HG03025 (cell line): Measurements from ENCODE around the gene PRKCA.
"Not testable (repeated sequence)": the region's sequence is repeated elsewhere in the genome, so short reads cannot be mapped to it uniquely, and the experiment has no call there.

Experiments used
- ATAC-seq: cut with Tn5 transposase; IDR thresholded peaks from one replicate; pipeline ENCODE4 v1.9.1; 2021; ENCODE audit warnings: mild to moderate bottlenecking, moderate library complexity; ENCODE audit not compliant: unreplicated experiment, low FRiP score

Gene PRKCA

DNA sequence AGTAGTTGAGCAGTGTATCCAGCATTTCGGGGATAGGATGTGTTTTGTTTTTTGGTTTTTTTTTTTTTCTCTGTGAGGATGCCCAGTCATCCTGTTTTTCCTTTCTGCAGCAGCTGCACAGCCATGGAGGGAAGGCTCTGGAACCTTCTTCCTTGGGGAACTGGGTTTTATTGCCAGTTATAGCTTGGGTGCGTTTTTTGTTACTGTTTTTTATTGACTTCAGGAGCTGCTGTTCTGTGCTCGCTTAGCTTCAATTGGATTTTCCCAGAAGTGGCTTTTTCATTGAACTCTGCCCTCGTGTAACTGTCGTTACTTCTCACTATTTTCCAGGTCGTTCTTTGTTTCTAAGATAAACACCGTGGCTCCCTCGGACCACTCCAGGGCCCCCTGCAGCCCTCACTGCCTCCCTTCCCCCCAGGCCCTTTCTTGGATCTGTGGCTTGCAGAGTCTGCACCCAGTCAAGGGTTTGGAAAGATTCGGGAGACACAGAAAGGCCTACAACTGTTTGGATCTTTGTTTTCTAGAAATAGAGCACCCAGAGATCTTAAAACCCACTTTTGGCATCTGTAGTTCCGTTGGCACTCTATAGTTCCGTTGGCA is 412.8 kb downstream of the PRKCA start:
- no peak for ATAC-seq

- ATAC-seq = no peak
Measured at GRCh38 chr17:66715745-66716156, 413.3 kb downstream of the PRKCA start.

- ATAC-seq = no peak
Measured at GRCh38 chr17:66716236-66717026, 414.0 kb downstream of the PRKCA start.

- no peak for ATAC-seq
Measured at GRCh38 chr17:66717641-66718058, 415.2 kb downstream of the PRKCA start.

DNA sequence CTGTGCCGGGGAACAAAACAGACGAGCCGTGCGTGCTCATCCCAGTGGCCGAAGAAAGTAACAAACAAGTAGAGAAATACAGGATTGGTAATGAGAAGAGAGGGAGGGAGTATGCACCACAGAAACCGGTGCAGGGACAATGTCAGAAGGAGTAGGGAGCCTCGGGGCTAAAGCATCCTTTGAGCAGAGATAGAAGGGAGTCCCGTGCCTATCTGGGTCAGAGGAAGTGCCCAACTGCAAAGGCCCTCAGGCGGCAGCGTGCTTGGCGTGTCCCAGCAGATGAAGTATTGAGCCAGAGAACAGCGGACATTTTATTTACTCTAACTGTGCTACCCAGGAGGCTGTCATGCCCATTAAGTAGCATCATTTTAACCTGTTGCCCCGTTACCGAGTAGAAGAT is 417.6 kb downstream of the PRKCA start:
- ATAC-seq = no peak

DNA sequence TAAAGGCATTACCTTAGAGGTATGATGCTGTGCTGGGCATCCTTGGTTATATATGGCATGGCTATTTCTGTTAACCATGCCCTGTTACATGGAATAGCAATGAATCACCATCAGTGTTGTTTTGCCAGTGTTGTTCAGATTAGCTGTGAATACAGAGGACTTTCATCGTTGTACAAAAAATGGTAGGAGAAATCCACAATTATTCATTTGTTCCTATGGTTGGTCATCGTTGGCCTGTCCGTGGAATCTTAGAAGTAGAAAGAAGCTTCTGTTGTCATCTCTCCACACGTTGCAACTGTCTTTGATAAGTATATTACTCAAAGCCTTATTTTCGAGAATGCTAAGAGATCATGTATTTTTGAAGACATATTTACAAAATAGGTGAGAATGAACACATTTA is 418.2 kb downstream of the PRKCA start:
- no peak for ATAC-seq

GRCh38 chr17:66722341-66722740 is 419.9 kb downstream of the PRKCA start:
- ATAC-seq = no peak

- no peak for ATAC-seq
Measured at GRCh38 chr17:66724581-66725341, 422.3 kb downstream of the PRKCA start.

DNA sequence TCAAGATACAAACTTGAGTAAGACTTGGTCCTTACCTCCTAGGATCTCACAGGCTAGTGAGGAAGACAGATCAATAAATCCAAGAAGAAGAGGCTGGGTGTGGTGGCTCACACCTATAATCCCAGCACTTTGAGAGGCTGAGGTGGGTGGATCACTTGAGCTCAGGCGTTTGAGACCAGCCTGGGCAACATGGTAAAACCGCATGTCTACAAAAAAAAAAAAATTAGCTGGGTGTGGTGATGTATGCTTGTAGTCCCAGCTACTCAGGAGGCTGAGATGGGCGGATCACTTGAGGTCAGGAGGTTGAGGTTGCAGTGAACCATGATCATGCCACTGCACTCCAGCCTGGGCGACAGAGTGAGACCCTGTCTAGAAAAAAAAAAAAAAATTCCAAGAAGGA is 423.0 kb downstream of the PRKCA start:
- not testable (repeated sequence) for ATAC-seq

GRCh38 chr17:66725956-66726355 is 423.5 kb downstream of the PRKCA start:
- ATAC-seq = no peak

- ATAC-seq = no peak
Measured at GRCh38 chr17:66726371-66726770, 424.0 kb downstream of the PRKCA start.

DNA sequence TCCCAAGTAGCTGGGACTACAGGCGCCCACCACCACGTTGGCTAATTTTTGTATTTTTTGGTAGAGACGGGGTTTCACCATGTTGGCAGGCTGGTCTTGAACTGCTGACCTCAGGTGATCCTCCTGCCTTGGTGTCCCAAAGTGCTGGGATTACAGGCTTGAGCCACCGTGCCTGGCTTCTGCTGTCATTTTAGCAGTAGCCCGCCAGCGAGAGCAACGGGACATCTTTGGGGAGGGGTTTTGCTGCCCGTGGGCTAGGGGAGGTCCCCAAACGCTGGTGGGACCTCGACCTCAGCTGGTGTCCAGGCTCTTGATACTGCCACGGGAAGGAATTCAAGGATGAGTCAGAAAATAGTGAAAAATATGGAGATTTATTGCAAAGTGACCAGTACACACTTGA is 424.4 kb downstream of the PRKCA start:
- no peak for ATAC-seq

- no peak for ATAC-seq
Measured at GRCh38 chr17:66727634-66728570, 425.5 kb downstream of the PRKCA start.

DNA sequence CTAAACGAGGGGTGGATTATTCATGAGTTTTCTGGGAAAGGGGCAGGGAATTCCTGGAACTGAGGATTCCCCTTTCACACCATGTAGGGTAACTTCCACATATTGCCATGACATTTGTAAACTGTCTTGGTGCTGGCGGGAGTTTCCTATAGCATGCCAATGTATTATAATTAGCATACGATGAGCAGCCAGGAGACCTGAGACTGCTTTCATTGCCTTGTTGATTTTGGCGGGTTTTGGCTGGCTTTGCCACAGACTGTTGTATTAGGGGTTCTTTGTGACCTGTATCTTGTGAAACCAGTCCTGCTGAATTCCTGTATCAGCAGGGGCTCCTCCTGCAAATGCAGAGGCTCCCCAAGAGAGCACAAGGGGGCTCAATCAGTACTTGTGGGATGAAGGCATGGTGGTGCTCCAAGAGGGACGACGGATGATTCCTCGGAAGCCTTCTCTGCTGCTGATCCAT is 428.1 kb downstream of the PRKCA start:
- no peak for ATAC-seq

DNA sequence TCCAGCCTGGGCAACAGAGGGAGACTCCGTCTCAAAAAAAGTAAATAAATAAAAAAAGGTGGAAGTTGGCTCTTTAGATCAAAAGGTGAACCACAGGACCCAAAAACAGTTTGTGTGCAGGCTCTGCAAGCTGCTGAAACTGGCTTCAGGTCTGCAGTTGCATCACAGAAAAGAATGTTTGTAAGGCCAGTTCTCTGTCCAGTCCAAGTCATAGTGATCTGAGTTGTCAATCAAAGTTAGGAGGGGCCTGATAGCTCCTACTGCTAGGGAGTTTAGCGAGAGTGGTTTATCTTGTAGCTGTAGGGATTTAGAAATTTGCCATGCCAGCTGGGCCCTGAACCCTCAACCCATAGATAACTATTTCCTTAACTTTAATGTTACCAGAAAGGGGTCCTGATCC is 431.3 kb downstream of the PRKCA start:
- ATAC-seq = no peak

GRCh38 chr17:66734186-66734943 is 432.0 kb downstream of the PRKCA start:
- no peak for ATAC-seq

GRCh38 chr17:66737524-66737923 is 435.1 kb downstream of the PRKCA start:
- no peak for ATAC-seq

- ATAC-seq = no peak
Measured at GRCh38 chr17:66738301-66738700, 435.9 kb downstream of the PRKCA start.

GRCh38 chr17:66739553-66739952 is 437.1 kb downstream of the PRKCA start:
- ATAC-seq = no peak

DNA sequence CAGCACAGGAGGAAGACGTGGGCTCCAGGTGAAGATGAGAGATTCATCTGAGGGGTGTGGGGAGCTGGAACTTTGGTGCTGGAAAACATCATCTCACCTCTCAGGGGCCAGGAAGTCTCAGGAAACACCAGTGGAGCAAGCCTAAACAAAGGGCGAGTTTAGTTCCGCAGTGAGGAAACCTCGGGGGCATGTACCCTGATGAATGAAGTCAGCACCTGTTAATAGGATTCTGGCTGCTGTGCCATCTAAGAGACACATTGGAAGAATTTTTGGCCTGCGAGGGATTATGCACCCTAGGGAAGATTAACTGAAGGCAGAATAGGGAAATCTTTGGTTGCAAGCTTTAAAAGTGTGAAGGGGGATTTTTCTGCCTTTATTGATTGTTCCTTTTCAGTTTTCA is 437.8 kb downstream of the PRKCA start:
- ATAC-seq = no peak
